ENCODE results near the gene BIRC5.

Gene BIRC5

DNA sequence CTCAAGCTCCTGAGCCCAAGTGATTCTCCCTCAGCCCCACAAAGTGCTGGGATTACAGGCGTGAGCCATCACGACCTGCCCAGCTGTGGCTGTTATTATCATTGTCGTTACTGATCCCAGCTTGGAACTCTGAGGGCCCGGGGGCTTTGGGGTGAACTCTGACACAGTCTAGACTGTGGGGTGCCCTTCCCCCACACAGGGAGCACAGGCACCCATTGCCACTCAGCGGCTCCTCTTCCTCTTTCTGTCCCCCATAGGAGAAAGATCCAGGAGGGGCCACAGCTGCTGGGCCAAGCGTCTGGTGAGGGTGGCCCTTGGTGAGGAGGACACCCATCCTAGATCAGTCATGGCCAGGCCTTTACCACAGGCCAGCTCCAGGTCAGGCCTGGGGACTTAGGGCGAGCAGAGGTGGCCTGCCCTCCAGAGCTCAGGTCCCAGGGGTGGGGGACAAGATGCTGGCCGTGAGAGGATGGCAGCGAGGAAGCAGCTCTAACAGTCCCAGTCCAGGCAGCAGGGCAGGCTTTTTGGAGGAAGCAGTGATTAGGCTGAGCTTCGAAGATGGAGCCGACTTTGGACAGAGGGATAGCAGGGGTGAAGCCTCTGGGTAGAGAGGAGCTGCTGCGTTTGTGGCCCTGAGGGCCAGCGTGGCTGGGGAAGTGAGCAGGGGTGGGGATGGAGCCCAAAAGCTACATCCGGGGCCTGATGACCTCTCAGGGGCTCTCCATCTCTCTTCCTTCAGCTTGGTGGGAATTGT is 42.1 kb downstream of the BIRC5 start:
- no peaks in the 10 kb centered on the region for H3K36me3 ChIP-seq (ENCODE audit: control insufficient read depth, low read depth, low read length)
- H3K9me3 ChIP-seq (ENCODE audit: control insufficient read depth, low read depth, low read length): no peaks in the 10 kb centered on the region
- H3K4me3 ChIP-seq (ENCODE audit: low read length): no peak overlapping the region
- no peak overlapping the region for H3K9ac ChIP-seq (ENCODE audit: low read length)
- H3K27ac ChIP-seq (ENCODE audit: low read length): no peak overlapping the region
- H3K27me3 ChIP-seq (ENCODE audit: control insufficient read depth, insufficient read depth, low read length): no peaks in the 10 kb centered on the region
- peaks cover 12% of the 10 kb centered on the region for H3K4me1 ChIP-seq (ENCODE audit: control insufficient read depth, low read depth, low read length)

DNA sequence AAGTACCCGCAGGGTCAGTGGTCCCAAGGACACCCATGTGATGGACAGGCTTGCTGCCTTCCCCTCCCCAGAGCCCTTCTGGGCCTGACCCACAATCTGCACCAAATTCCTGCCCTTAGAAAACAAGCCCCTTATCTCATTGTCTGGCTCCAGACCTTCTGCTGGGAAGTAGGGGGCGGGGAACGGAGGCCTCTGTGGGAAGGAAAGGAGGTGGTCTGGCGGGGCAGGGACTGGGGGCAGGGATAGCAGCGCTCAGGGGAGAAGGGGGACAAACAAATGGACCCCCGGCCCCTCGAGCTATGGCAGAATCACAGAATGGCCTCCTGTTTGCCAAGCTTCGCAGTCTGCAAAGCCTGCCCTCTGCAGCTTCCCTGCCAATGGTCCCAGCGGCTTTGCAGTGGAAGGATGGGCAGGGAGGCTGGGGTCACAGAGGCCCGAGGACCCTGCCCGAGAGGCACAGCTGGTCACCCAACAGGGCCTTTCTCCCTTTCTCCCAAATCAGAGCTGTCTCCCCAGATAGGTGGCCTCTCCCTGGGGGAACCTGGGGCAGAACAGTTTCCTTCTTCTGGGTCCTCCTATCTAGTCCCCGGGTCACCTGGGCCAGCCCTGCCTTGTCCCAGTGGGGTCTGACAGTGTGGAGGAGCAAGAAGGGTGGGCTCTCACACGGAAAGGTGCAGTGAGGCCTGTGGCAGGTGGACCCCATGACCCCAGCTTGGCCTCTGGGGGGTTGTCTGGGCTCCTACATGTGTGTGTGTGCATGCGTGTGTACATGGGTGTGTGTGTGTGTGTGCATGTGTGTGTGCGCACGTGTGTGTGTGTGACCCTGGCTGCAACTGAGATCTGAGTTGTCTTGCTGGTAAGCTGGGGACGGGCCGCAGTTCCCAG is 42.9 kb downstream of the BIRC5 start:
- Histone ChIP-seq H3K4me3 (ENCODE audit: low read length) (no peak overlapping the region), H3K9me3 (ENCODE audit: control insufficient read depth, low read depth, low read length) (no peaks in the 10 kb centered on the region), H3K27ac (ENCODE audit: low read length) (no peak overlapping the region), H3K4me1 (ENCODE audit: control insufficient read depth, low read depth, low read length) (peaks cover 12% of the 10 kb centered on the region), H3K27me3 (ENCODE audit: control insufficient read depth, insufficient read depth, low read length) (no peaks in the 10 kb centered on the region), H3K9ac (ENCODE audit: low read length) (no peak overlapping the region), H3K36me3 (ENCODE audit: control insufficient read depth, low read depth, low read length) (no peaks in the 10 kb centered on the region)

DNA sequence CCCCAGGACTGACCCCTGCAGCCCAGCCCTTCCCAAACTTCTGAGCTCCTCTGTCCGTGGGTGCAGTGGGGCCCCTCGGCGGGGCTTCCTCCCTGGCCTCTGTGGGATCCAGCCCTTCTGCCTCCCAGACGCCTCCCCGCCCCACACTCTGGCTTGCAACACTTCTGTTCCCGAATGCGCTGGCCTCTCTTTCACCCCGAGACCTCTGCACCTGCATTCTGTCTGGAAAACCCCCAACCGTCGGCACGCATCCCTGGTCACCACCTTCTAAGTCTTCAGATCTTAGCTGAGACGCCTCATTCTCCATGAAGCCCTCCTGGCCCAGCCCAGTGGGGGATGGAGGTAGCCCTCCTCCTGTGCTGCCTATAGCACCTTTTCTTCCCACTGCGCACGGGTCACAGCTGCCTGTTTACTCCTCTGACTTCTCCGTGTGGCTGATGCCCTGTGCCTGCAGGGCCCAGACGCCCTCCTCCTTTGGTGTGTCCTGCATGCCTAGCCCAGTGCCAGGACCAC is 43.8 kb downstream of the BIRC5 start:
- H3K9ac ChIP-seq (ENCODE audit: low read length): no peak overlapping the region
- no peaks in the 10 kb centered on the region for H3K36me3 ChIP-seq (ENCODE audit: control insufficient read depth, low read depth, low read length)
- H3K4me1 ChIP-seq (ENCODE audit: control insufficient read depth, low read depth, low read length): peaks cover 12% of the 10 kb centered on the region
- no peak overlapping the region for H3K27ac ChIP-seq (ENCODE audit: low read length)
- no peak overlapping the region for H3K4me3 ChIP-seq (ENCODE audit: low read length)
- H3K27me3 ChIP-seq (ENCODE audit: control insufficient read depth, insufficient read depth, low read length): no peaks in the 10 kb centered on the region
- H3K9me3 ChIP-seq (ENCODE audit: control insufficient read depth, low read depth, low read length): no peaks in the 10 kb centered on the region

DNA sequence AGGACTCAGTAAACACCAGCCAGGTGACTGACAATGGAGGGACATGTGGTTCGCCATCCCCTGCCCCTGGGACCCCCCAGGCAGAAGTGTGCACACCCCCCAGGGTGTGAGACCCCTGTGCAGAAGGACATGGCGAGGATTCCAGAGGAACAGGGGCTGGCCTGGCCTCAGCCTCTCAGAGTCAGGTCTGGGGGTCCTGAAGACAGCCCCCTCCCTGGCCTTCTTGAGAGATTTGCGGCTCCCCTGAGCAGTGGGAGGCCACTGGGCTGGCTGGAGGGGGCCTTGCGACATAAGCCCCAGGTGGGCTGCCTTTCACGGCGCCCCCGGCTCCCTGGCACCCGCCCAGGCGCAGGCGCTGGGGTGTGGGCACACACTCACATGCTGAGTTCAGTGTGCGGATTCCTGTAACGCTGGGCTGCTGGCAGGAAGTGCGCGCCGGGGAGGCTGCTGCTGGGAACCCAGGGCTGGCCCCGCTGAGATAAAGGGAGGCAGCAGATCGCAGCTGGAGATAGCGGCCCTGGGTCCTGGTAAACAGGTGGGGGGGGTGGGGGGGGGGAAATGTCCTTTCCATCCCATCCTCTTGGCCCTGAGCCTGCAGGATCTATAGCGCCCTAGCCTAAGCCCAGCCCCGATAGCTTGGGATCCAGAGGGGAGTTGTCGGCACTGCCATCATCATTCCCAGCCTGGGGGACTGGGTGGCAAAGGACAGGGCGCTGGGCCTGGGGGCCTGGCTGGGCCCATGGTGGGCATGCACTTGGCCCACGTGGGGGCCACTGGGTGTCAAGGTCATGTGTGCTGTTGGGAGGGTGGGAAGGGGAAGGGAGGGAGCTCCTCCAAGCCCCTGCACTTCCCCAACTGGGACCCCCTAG is 44.5 kb downstream of the BIRC5 start:
- Histone ChIP-seq H3K9me3 (ENCODE audit: control insufficient read depth, low read depth, low read length) (no peaks in the 10 kb centered on the region), H3K27ac (ENCODE audit: low read length) (no peak overlapping the region), H3K27me3 (ENCODE audit: control insufficient read depth, insufficient read depth, low read length) (no peaks in the 10 kb centered on the region), H3K36me3 (ENCODE audit: control insufficient read depth, low read depth, low read length) (no peaks in the 10 kb centered on the region), H3K4me3 (ENCODE audit: low read length) (no peak overlapping the region), H3K9ac (ENCODE audit: low read length) (no peak overlapping the region), H3K4me1 (ENCODE audit: control insufficient read depth, low read depth, low read length) (peaks cover 9% of the 10 kb centered on the region)

DNA sequence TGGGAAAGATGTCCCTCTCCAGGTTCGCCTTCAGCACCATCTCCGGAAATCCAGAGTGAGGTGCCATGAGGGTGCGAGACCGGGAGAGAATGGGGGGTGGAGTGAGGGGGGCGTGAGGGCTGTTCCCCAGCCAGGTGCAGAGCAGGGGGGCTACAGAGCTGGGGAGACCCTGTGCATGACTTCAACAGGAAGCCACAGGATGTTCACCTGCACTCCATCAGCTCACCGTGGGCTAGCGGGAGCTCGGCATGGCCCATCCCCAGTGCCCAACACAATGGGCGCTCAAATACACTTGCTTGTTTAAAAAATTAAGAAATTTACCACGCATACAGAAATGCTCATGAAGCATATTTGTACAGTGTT is 45.1 kb downstream of the BIRC5 start:
- H3K9ac ChIP-seq (ENCODE audit: low read length): no peak overlapping the region
- H3K36me3 ChIP-seq (ENCODE audit: control insufficient read depth, low read depth, low read length): no peaks in the 10 kb centered on the region
- no peak overlapping the region for H3K27ac ChIP-seq (ENCODE audit: low read length)
- no peaks in the 10 kb centered on the region for H3K9me3 ChIP-seq (ENCODE audit: control insufficient read depth, low read depth, low read length)
- H3K27me3 ChIP-seq (ENCODE audit: control insufficient read depth, insufficient read depth, low read length): no peaks in the 10 kb centered on the region
- H3K4me1 ChIP-seq (ENCODE audit: control insufficient read depth, low read depth, low read length): peaks cover 9% of the 10 kb centered on the region
- H3K4me3 ChIP-seq (ENCODE audit: low read length): no peak overlapping the region

DNA sequence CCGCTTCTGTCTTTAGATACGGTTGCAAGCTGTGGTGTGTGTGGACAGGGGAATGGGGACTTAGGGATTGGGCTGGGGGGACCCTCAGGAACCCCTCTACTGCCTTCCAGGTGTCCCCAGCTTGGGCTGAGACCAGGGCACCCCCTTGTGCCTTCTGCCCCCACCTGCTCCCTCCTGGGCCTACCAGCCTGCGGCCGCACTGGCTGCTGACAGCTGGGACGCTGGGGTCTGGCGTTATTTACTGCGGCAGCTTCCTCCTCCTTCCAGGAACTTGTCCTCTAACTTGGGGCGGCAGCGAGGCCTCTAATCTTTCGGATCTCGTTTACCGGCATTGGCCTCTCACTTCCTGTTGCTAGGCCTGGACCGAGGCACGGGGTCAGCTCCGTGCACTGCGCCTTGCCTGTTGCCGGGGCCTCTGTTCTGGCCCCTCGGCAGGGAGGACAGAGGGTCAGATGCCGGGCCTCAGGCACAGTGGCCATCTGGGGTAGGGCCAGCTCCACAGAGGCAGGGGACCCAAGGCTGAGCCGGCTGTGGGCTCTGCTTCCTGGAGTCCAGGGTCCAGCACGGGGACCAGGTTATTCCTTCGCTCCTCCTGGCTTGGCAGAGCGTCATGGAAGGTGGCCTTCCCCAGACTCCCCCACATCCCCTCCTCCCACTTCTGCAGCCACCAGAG is 49.1 kb downstream of the BIRC5 start:
- no peaks in the 10 kb centered on the region for H3K36me3 ChIP-seq (ENCODE audit: control insufficient read depth, low read depth, low read length)
- H3K9ac ChIP-seq (ENCODE audit: low read length): no peak overlapping the region
- H3K4me3 ChIP-seq (ENCODE audit: low read length): no peak overlapping the region
- no peak overlapping the region for H3K27ac ChIP-seq (ENCODE audit: low read length)
- H3K9me3 ChIP-seq (ENCODE audit: control insufficient read depth, low read depth, low read length): no peaks in the 10 kb centered on the region
- H3K27me3 ChIP-seq (ENCODE audit: control insufficient read depth, insufficient read depth, low read length): no peaks in the 10 kb centered on the region
- H3K4me1 ChIP-seq (ENCODE audit: control insufficient read depth, low read depth, low read length): peaks cover 16% of the 10 kb centered on the region

DNA sequence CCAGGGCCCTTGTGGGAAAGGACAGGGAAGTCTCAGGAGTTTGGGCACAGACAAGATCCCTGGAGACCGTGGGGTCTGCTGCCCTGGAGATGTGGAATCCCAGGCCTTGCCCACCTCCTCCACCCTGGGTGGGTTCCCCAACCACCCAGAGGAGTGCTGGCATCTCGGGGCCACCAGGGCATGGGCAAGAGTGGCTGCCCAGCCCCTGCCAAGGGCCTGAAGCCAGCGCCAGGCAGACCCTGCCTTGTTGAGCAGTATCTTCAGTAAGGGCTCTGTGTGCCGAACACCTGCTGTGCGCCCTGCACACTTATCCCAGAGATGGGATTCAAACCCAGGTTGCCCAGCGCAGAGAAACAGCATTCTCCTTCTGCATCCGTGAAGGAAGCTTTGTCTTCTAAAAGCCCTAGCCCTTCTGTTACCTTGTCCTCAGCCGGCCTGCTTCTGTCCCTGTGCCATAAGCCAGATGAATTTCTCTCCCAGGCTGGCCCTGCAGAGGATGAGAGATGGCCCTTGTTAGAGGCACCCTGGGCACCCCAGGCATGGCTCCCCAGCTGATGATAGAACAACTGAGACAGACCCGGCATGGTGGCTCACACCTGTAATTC is 49.8 kb downstream of the BIRC5 start:
- Histone ChIP-seq H3K27me3 (ENCODE audit: control insufficient read depth, insufficient read depth, low read length) (peaks cover under 1% of the 10 kb centered on the region), H3K27ac (ENCODE audit: low read length) (no peak overlapping the region), H3K4me1 (ENCODE audit: control insufficient read depth, low read depth, low read length) (peaks cover 20% of the 10 kb centered on the region), H3K36me3 (ENCODE audit: control insufficient read depth, low read depth, low read length) (no peaks in the 10 kb centered on the region), H3K9ac (ENCODE audit: low read length) (no peak overlapping the region), H3K4me3 (ENCODE audit: low read length) (no peak overlapping the region), H3K9me3 (ENCODE audit: control insufficient read depth, low read depth, low read length) (no peaks in the 10 kb centered on the region)

DNA sequence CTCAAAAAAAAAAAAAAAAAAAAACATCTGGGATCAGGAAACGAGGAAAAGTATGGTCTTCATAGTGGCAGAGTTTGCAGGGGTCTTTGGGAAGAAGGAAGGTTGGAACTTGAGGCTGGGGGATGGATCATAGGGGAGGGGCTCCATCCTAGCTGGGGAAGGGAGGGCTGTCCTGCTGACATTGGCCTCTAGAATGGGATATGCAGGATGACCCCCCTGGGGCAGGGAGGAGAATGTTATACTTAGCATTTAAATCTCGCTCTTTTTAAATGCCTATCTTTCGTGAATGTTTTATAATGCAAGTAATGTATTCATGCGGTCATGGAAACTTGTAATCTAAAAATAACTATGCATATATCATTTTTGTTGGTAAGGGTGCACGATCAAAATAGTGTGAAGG is 50.5 kb downstream of the BIRC5 start:
- peaks cover 27% of the 10 kb centered on the region for H3K4me1 ChIP-seq (ENCODE audit: control insufficient read depth, low read depth, low read length)

DNA sequence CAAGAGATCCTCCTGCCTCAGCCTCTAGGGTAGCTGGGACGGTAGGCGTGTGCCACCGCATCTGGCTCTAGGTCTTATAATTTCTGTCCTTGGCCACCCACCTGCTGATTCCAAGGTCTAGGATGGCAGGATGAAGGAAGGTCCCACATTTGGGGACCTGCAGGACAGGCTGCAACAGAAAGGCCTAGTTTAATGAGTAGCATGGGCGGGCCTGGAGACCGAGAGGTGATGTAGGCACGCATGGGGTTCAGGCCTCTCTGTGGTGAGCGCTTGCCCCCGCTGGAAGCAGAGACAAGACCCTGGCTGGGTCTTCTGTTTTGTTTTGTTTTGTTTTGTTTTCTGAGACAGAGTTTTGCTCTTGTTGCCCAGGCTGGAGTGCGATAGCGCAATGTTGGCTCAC is 51.1 kb downstream of the BIRC5 start:
- H3K36me3 ChIP-seq (ENCODE audit: control insufficient read depth, low read depth, low read length): no peaks in the 10 kb centered on the region
- peaks cover 4% of the 10 kb centered on the region for H3K27me3 ChIP-seq (ENCODE audit: control insufficient read depth, insufficient read depth, low read length)
- H3K27ac ChIP-seq (ENCODE audit: low read length): no peak overlapping the region
- no peak overlapping the region for H3K9ac ChIP-seq (ENCODE audit: low read length)
- H3K9me3 ChIP-seq (ENCODE audit: control insufficient read depth, low read depth, low read length): no peaks in the 10 kb centered on the region
- peaks cover 33% of the 10 kb centered on the region for H3K4me1 ChIP-seq (ENCODE audit: control insufficient read depth, low read depth, low read length)
- H3K4me3 ChIP-seq (ENCODE audit: low read length): no peak overlapping the region

More for the DNA sequence above, 50.5 kb downstream of the BIRC5 start:
- Histone ChIP-seq H3K9ac (ENCODE audit: low read length) (no peak overlapping the region), H3K9me3 (ENCODE audit: control insufficient read depth, low read depth, low read length) (no peaks in the 10 kb centered on the region), H3K36me3 (ENCODE audit: control insufficient read depth, low read depth, low read length) (no peaks in the 10 kb centered on the region), H3K27me3 (ENCODE audit: control insufficient read depth, insufficient read depth, low read length) (peaks cover 4% of the 10 kb centered on the region), H3K4me3 (ENCODE audit: low read length) (no peak overlapping the region), H3K27ac (ENCODE audit: low read length) (no peak overlapping the region)

DNA sequence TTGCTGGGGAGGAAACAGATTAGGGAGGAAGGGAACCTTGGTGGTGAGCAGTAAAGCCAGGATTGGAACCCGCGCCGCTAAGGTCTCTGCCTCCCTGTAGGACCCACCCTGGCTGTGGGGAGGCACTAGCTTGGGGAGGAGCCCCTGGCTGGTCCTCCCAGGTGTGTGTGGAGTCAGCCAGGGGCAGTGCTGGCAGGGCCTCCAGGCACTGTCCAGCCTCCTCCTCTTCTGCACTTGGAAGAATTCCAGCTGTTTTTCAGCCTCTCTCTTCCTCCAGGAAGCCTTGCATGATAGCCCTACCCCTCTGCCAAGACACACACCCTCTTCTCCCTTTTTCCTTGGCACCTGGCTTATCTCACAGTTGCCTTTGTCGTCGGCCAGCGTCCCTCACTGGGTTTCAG is 52.2 kb downstream of the BIRC5 start:
- Histone ChIP-seq H3K9ac (ENCODE audit: low read length) (no peak overlapping the region), H3K4me3 (ENCODE audit: low read length) (no peak overlapping the region), H3K27me3 (ENCODE audit: control insufficient read depth, insufficient read depth, low read length) (peaks cover 4% of the 10 kb centered on the region), H3K4me1 (ENCODE audit: control insufficient read depth, low read depth, low read length) (peaks cover 38% of the 10 kb centered on the region), H3K9me3 (ENCODE audit: control insufficient read depth, low read depth, low read length) (no peaks in the 10 kb centered on the region), H3K27ac (ENCODE audit: low read length) (no peak overlapping the region), H3K36me3 (ENCODE audit: control insufficient read depth, low read depth, low read length) (no peaks in the 10 kb centered on the region)
